GM19467 (cell line): ENCODE data around the gene COL23A1.
"Not testable (repeated sequence)": the region's sequence is repeated elsewhere in the genome, so short reads cannot be mapped to it uniquely, and the experiment has no call there.

Experiments used
- ATAC-seq: cut with Tn5 transposase; IDR thresholded peaks from one replicate; pipeline ENCODE4 v1.9.1; 2021; ENCODE audit warnings: mild to moderate bottlenecking, moderate library complexity; ENCODE audit not compliant: unreplicated experiment

COL23A1 gene

GRCh38 chr5:178312880-178313282, 277.3 kb downstream of the COL23A1 start:
- no peak for ATAC-seq

GRCh38 chr5:178310130-178310865, 279.9 kb downstream of the COL23A1 start:
- no peak for ATAC-seq

GRCh38 chr5:178309271-178310013, 280.8 kb downstream of the COL23A1 start:
- no peak for ATAC-seq

- ATAC-seq, result no peak
Observed at GRCh38 chr5:178308541-178309092, 281.6 kb downstream of the COL23A1 start.

- no peak for ATAC-seq
Observed at GRCh38 chr5:178307267-178308045, 282.7 kb downstream of the COL23A1 start.

- ATAC-seq, result no peak
Observed at GRCh38 chr5:178306430-178307225, 283.6 kb downstream of the COL23A1 start.

GRCh38 chr5:178305801-178306200, 284.4 kb downstream of the COL23A1 start:
- no peak for ATAC-seq

GRCh38 chr5:178304761-178305645, 285.2 kb downstream of the COL23A1 start:
- no peak for ATAC-seq

GRCh38 chr5:178304016-178304415, 286.2 kb downstream of the COL23A1 start:
- no peak for ATAC-seq

- not testable (repeated sequence) for ATAC-seq
Observed at GRCh38 chr5:178302321-178302720, 287.9 kb downstream of the COL23A1 start.

- ATAC-seq, result no peak
Observed at GRCh38 chr5:178301641-178302040, 288.6 kb downstream of the COL23A1 start.

GRCh38 chr5:178298283-178298807, 291.8 kb downstream of the COL23A1 start:
- ATAC-seq, result no peak

- ATAC-seq, result no peak
Observed at GRCh38 chr5:178297751-178298150, 292.4 kb downstream of the COL23A1 start.

GRCh38 chr5:178296066-178296465, 294.1 kb downstream of the COL23A1 start:
- ATAC-seq, result no peak

GRCh38 chr5:178295589-178295988, 294.6 kb downstream of the COL23A1 start:
- ATAC-seq, result no peak

- ATAC-seq, result no peak
Observed at GRCh38 chr5:178293815-178294214, 296.4 kb downstream of the COL23A1 start.

- ATAC-seq, result no peak
Observed at GRCh38 chr5:178293400-178293799, 296.8 kb downstream of the COL23A1 start.

- no peak for ATAC-seq
Observed at GRCh38 chr5:178292826-178293205, 297.4 kb downstream of the COL23A1 start.
